T-helper 1 cell treated with Interleukin-12 subunit alpha and Interleukin-12 subunit beta and Interleukin-4 antibody, amounts not matched to agents 30 ng/mL and 1 ng/mL, for 36 hours (primary cell): ENCODE results near the gene C9orf152. TPM values are rescaled to one million over a fixed set of nuclear protein-coding genes. Genes with fewer than 3 reads are reported as not detected.
"Not testable (repeated sequence)": the region's sequence is repeated elsewhere in the genome, so short reads cannot be mapped to it uniquely, and the experiment has no call there.

Experiments
- intact Hi-C: fragments of 100-400 bp; cut with micrococcal nuclease; formaldehyde crosslinking; loops from one replicate; pipeline ENCODE4 v1.15.1; 2024
- total RNA-seq: library from RNA; stranded (reverse); gene quantifications from 2 replicates; pipeline ENCODE4 v1.2.3, GENCODE V29; 2022

C9orf152 gene
- total RNA-seq, 1 donor from 2014 or later: not detected

- intact Hi-C loops: loop anchor here (1.0 kb wide), 6 partner anchors 34 to 643 kb away; no protein-coding TSS in a partner anchor
Measured at GRCh38 chr9:110217656-110218099, 9.7 kb upstream of the C9orf152 start.

- intact Hi-C loops: no loop called here
Measured at GRCh38 chr9:110214586-110215355, 6.8 kb upstream of the C9orf152 start.

GRCh38 chr9:110214090-110214489, 6.1 kb upstream of the C9orf152 start:
- intact Hi-C loops: no loop called here

GRCh38 chr9:110213413-110214044, 5.6 kb upstream of the C9orf152 start:
- intact Hi-C loops: no loop called here

- intact Hi-C loops: no loop called here
Measured at GRCh38 chr9:110207071-110207641, 803 bp downstream of the C9orf152 start.

GRCh38 chr9:110206389-110206788, 1.6 kb downstream of the C9orf152 start:
- intact Hi-C loops: no loop called here

GRCh38 chr9:110205612-110206011, 2.3 kb downstream of the C9orf152 start:
- intact Hi-C loops: not testable (repeated sequence)

- intact Hi-C loops: no loop called here
Measured at GRCh38 chr9:110202232-110202631, 5.7 kb downstream of the C9orf152 start.

GRCh38 chr9:110199643-110200042, 8.3 kb downstream of the C9orf152 start:
- intact Hi-C loops: no loop called here

- intact Hi-C loops: no loop called here
Measured at GRCh38 chr9:110198357-110198756, 9.6 kb downstream of the C9orf152 start.

- intact Hi-C loops: no loop called here
Measured at GRCh38 chr9:110197330-110198187, 10.4 kb downstream of the C9orf152 start.

- intact Hi-C loops: not testable (repeated sequence)
Measured at GRCh38 chr9:110196084-110196499, 11.9 kb downstream of the C9orf152 start.

GRCh38 chr9:110192531-110193261, 15.3 kb downstream of the C9orf152 start:
- intact Hi-C loops: no loop called here

- intact Hi-C loops: no loop called here
Measured at GRCh38 chr9:110191615-110192014, 16.3 kb downstream of the C9orf152 start.

- intact Hi-C loops: loop anchor here (10.0 kb wide), 1 partner anchor 235 kb away; no protein-coding TSS in a partner anchor
Measured at GRCh38 chr9:110189559-110190320, 18.2 kb downstream of the C9orf152 start.

- intact Hi-C loops: loop anchor here (10.0 kb wide), 1 partner anchor 236 kb away; no protein-coding TSS in a partner anchor
Measured at GRCh38 chr9:110188991-110189390, 19.0 kb downstream of the C9orf152 start.

GRCh38 chr9:110188101-110188500, 19.9 kb downstream of the C9orf152 start:
- intact Hi-C loops: loop anchor here (10.0 kb wide), 1 partner anchor 237 kb away; no protein-coding TSS in a partner anchor

GRCh38 chr9:110187126-110187525, 20.8 kb downstream of the C9orf152 start:
- intact Hi-C loops: loop anchor here (10.0 kb wide), 1 partner anchor 238 kb away; no protein-coding TSS in a partner anchor

GRCh38 chr9:110186254-110186653, 21.7 kb downstream of the C9orf152 start:
- intact Hi-C loops: loop anchor here (10.0 kb wide), 1 partner anchor 239 kb away; no protein-coding TSS in a partner anchor
